Neural crest cell (in vitro differentiated cells): ENCODE data around the gene MED19. TPM values are rescaled to one million over a fixed set of nuclear protein-coding genes. Genes with fewer than 3 reads are reported as not detected.
A peak's percentile ranks its signal among the peaks of the same experiment; 100 is the strongest.

ENCODE experiments used
- DNase-seq: peaks from one replicate; pipeline ENCODE4 v3.0.0; 2021; ENCODE audit warnings: low read depth, mixed read lengths, low spot score
- H3K27ac Mint-ChIP-seq: one replicate; pipeline ENCODE4 v1.8.0; 2021; ENCODE audit warnings: mild to moderate bottlenecking, mixed read lengths; ENCODE audit not compliant: unreplicated experiment
- H3K27me3 Mint-ChIP-seq: 2 replicates; pipeline ENCODE4 v1.8.0; 2021; ENCODE audit warnings: low read depth, mild to moderate bottlenecking, mixed read lengths
- H3K36me3 Mint-ChIP-seq: 2 replicates; pipeline ENCODE4 v1.8.0; 2021; ENCODE audit warnings: low read depth, mild to moderate bottlenecking, mixed read lengths
- H3K4me1 Mint-ChIP-seq: 2 replicates; pipeline ENCODE4 v1.8.0; 2021; ENCODE audit warnings: mixed read lengths
- H3K4me3 Mint-ChIP-seq: one replicate; pipeline ENCODE4 v1.8.0; 2021; ENCODE audit warnings: mild to moderate bottlenecking, mixed read lengths
- H3K9me3 Mint-ChIP-seq: 2 replicates; pipeline ENCODE4 v1.8.0; 2021; ENCODE audit warnings: mixed read lengths
- CTCF ChIP-seq: fragments of 200-600 bp; sonication (generic); conservative IDR thresholded peaks from 2 replicates; pipeline ENCODE4 v1.5.0; 2021; ENCODE audit warnings: antibody characterized with exemption, mild to moderate bottlenecking
- long read RNA-seq: library from polyadenylated mRNA; unstranded; transcript quantifications from one replicate; pipeline ENCODE4 v2.0.0, GENCODE V29; 2020
- total RNA-seq: library from RNA; stranded (reverse); gene quantifications from 2 replicates; pipeline ENCODE4 v1.2.1, GENCODE V29; 2021

The MED19 gene
- 24.1 and 24.7 TPM in 2 replicates for total RNA-seq
- long read RNA-seq, partial matches to known transcripts, result 1 of 5 reads
- long read RNA-seq, other reads (novel, unspliced or antisense), result 2 of 5 reads

GRCh38 chr11:57711414-57712255 is at the start of gene MED19:
Gene MED19, minus strand, starts transcription at chr11:57712215. Its CDS starts 36 bp downstream, at chr11:57712179.
- Mint-ChIP-seq H3K27me3 (no peaks in the 10 kb centered on the region), H3K27ac (peak within 1 kb of the TSS; percentile 98), H3K4me3 (peak within 1 kb of the TSS; percentile 94), H3K9me3 (no peaks in the 10 kb centered on the region), H3K36me3 (peaks cover 5% of the 10 kb centered on the region), H3K4me1 (peaks cover 29% of the 10 kb centered on the region)
- DNase-seq, result peak; percentile 76
- TF ChIP-seq CTCF, result no peak

- Mint-ChIP-seq H3K4me3 (no peak overlapping the region), H3K27me3 (no peaks in the 10 kb centered on the region), H3K36me3 (peaks cover 3% of the 10 kb centered on the region), H3K27ac (no peak overlapping the region), H3K4me1 (peaks cover 8% of the 10 kb centered on the region), H3K9me3 (no peaks in the 10 kb centered on the region)
- no peak for DNase-seq
- TF ChIP-seq CTCF, result no peak
Measured at GRCh38 chr11:57758174-57758573, 46.2 kb upstream of the MED19 start.

- H3K9me3 Mint-ChIP-seq, result no peaks in the 10 kb centered on the region
- no peak for DNase-seq
Measured at GRCh38 chr11:57752954-57753353, 40.9 kb upstream of the MED19 start.

GRCh38 chr11:57751676-57752253 is 39.8 kb upstream of the MED19 start, which contains the start of gene BTBD18:
Gene BTBD18, minus strand, starts transcription at chr11:57751819. Its CDS starts 631 bp downstream, at chr11:57751188.
- Mint-ChIP-seq H3K4me1 (peaks cover 4% of the 10 kb centered on the region), H3K4me3 (peak within 1 kb of the TSS; percentile 45), H3K27ac (peak within 1 kb of the TSS; percentile 24), H3K27me3 (no peaks in the 10 kb centered on the region), H3K9me3 (no peaks in the 10 kb centered on the region), H3K36me3 (peaks cover 4% of the 10 kb centered on the region)
- no peak for DNase-seq
- TF ChIP-seq CTCF, result peak; percentile 72

More at GRCh38 chr11:57752954-57753353, 40.9 kb upstream of the MED19 start:
- H3K4me1 Mint-ChIP-seq, result peaks cover 4% of the 10 kb centered on the region
- H3K36me3 Mint-ChIP-seq, result peaks cover 4% of the 10 kb centered on the region
- no peaks in the 10 kb centered on the region for H3K27me3 Mint-ChIP-seq
- no peak overlapping the region for H3K4me3 Mint-ChIP-seq
- H3K27ac Mint-ChIP-seq, result no peak overlapping the region
- no peak for TF ChIP-seq CTCF

GRCh38 chr11:57751176-57751575 is 39.2 kb upstream of the MED19 start:
- no peak for TF ChIP-seq CTCF
- Mint-ChIP-seq H3K27me3 (no peaks in the 10 kb centered on the region), H3K27ac (no peak overlapping the region), H3K4me1 (peaks cover 4% of the 10 kb centered on the region), H3K36me3 (peaks cover 4% of the 10 kb centered on the region), H3K9me3 (no peaks in the 10 kb centered on the region), H3K4me3 (peak overlapping the region; percentile 45)
- DNase-seq, result no peak
